SW480 (cell line): ENCODE measurements around the gene RAB39B.

ENCODE experiments used
- DNase-seq: peaks from one replicate; pipeline ENCODE4 v3.0.0-alpha.2; 2016; ENCODE audit warnings: low spot score

Gene RAB39B

GRCh38 chrX:155215443-155216178, 48.7 kb downstream of the RAB39B start:
- DNase-seq: no peak

GRCh38 chrX:155213731-155214130, 50.6 kb downstream of the RAB39B start:
- DNase-seq: no peak

- DNase-seq: no peak
These were observed 53.1 kb downstream of the RAB39B start for GRCh38 chrX:155211208-155211607.
